ENCODE data around the gene KIF18B. TPM values are rescaled to one million over a fixed set of nuclear protein-coding genes. Genes with fewer than 3 reads are reported as not detected.

Gene KIF18B
- total and polyA plus RNA-seq, 2 donors (not counting 3 experiments of a cell fraction or from before 2014, with no cell fraction given): 24.5 to 50.3 TPM

DNA sequence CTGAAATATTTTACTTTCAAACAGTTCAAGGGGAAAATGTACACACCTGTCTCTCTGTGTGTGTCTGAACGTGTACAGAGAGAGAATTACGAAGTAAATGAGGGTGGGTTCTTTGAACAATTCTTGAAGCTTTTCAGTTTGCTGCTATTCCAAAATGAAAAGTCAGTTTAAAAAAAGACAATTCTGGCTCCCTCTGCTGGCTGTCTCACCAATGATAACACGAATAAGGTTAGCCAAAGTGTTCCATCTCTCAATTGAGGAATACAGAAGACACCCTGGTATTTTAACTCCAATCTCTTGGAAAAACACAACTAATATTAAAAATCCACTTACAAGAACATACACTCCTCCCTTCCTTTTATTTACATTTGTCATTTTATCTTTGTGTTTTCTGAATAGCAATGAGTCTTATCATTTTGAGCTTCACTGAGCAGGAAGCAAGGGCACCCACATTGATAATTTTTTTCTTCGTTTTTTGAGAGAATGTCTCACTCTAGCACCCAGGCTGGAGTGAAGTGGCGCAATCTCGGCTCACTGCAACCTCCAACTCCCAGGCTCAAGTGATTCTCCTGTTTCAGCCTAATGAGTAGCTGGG is 68.8 kb downstream of the KIF18B start:
- H3K9ac ChIP-seq (replicated peaks; ENCODE audit: extremely low read depth, insufficient read depth, low read length): no peak overlapping the region

More for the DNA sequence above, 68.8 kb downstream of the KIF18B start:
- no peaks in the 10 kb centered on the region for H4K20me1 ChIP-seq (replicated peaks; ENCODE audit: control insufficient read depth, extremely low read depth, insufficient read depth, low read length)
- intact Hi-C loops (cut with micrococcal nuclease): loop anchor here (1.0 kb wide), 1 partner anchor 103 kb away; no protein-coding TSS in a partner anchor
- TF ChIP-seq CTCF (IDR thresholded peaks at IDR 0.05; ENCODE audit: extremely low read depth in 1 of 2, insufficient read depth in 1 of 2, low read depth in 1 of 2, low read length in 2 of 2): peak; percentile 35 to 52
- TF ChIP-seq GATA2 (IDR thresholded peaks at IDR 0.05; ENCODE audit: insufficient read depth, insufficient read length, low read depth, low read length): no peak
- peaks cover 30 to 36% of the 10 kb centered on the region in 2 experiments for H3K36me3 ChIP-seq (ENCODE audit: control insufficient read depth in 2 of 2, extremely low read depth in 1 of 2, insufficient read depth in 2 of 2, low read length in 2 of 2)
- DNase-seq (ENCODE audit: low read depth, low spot score) (peak; percentile 49), FAIRE-seq (peak; percentile 85)
- ChIA-PET CTCF (interaction anchor here (0.6 to 9.3 kb wide), 34 partner anchors 11 to 257 kb away, joined by 3 to 295 read pairs (median 4); partner anchors contain the start of genes ACBD4, ADAM11 and EFTUD2), POLR2A (interaction anchor here (1.3 kb wide), 1 partner anchor 20 kb away, joined by 3 read pairs; no protein-coding TSS in a partner anchor)
- no peaks in the 10 kb centered on the region for H3K4me1 ChIP-seq (ENCODE audit: control insufficient read depth, extremely low read depth, insufficient read depth, low read length)
- no peak overlapping the region for H3K4me3 ChIP-seq (replicated peaks in 1 of 3; ENCODE audit: insufficient read depth in 1 of 3, low read depth in 1 of 3, low read length in 3 of 3)
- H3K4me2 ChIP-seq (ENCODE audit: insufficient read depth, low read length): no peak overlapping the region
- H3K79me2 ChIP-seq (ENCODE audit: control insufficient read depth, insufficient read depth, low read length): no peaks in the 10 kb centered on the region
- no peaks in the 10 kb centered on the region for H3K27me3 ChIP-seq (ENCODE audit: control insufficient read depth in 2 of 2, insufficient read depth in 2 of 2, low read length in 2 of 2)
- no peak overlapping the region for H2AFZ ChIP-seq (ENCODE audit: low read depth, low read length)
- H3K9me3 ChIP-seq (replicated peaks; ENCODE audit: control insufficient read depth, insufficient read depth, low read length): no peaks in the 10 kb centered on the region
- H3K9me1 ChIP-seq (replicated peaks; ENCODE audit: control insufficient read depth, extremely low read depth, insufficient read depth, low read length): no peaks in the 10 kb centered on the region
- dilution Hi-C loops (cut with MboI; ENCODE audit: extremely low pct_ligation_motif_present, low sequenced_read_pairs): no loop called here
- no peak overlapping the region for H3K27ac ChIP-seq (ENCODE audit: insufficient read depth, low read depth, low read length)
- no TSS peak for BruUV-seq (replicated peaks)

Measured in endothelial cell of umbilical vein (primary cell).